Neuronal stem cell (in vitro differentiated cells): ENCODE data around the gene COL9A2.

Experiments
- DNase-seq: peaks from one replicate; pipeline ENCODE4 v3.0.0-alpha.2; 2013; ENCODE audit warnings: low spot score
- H2AFZ ChIP-seq: one replicate; pipeline ENCODE4 v1.6.1; 2013; ENCODE audit warnings: mild to moderate bottlenecking, low read length, inconsistent platforms
- H2AK5ac ChIP-seq: 2 replicates; pipeline ENCODE4 v1.6.1; 2013; ENCODE audit warnings: low read depth, mild to moderate bottlenecking, inconsistent platforms, low read length, moderate library complexity, mixed read lengths
- H2BK120ac ChIP-seq: 2 replicates; pipeline ENCODE4 v1.6.1; 2013; ENCODE audit warnings: low read depth, mild to moderate bottlenecking, inconsistent platforms, low read length, moderate library complexity, mixed read lengths
- H2BK12ac ChIP-seq: one replicate; pipeline ENCODE4 v1.6.1; 2013; ENCODE audit warnings: low read length, inconsistent platforms
- H2BK15ac ChIP-seq: 2 replicates; pipeline ENCODE4 v1.6.1; 2013; ENCODE audit warnings: mild to moderate bottlenecking, low read length, inconsistent platforms, mixed read lengths
- H2BK5ac ChIP-seq: one replicate; pipeline ENCODE4 v1.6.1; 2013; ENCODE audit warnings: inconsistent platforms, mild to moderate bottlenecking, low read length, moderate library complexity
- H3K14ac ChIP-seq: one replicate; pipeline ENCODE4 v1.6.1; 2013; ENCODE audit warnings: low read length, inconsistent platforms
- H3K18ac ChIP-seq: 2 replicates; pipeline ENCODE4 v1.6.1; 2013; ENCODE audit warnings: low read length, inconsistent platforms
- H3K23ac ChIP-seq: 2 replicates; pipeline ENCODE4 v1.6.1; 2013; ENCODE audit warnings: low read depth, mild to moderate bottlenecking, mixed read lengths, low read length, inconsistent platforms; ENCODE audit not compliant: poor library complexity
- H3K27ac ChIP-seq: replicated peaks from 3 replicates; pipeline ENCODE4 v1.5.1; 2013; ENCODE audit warnings: low read length, inconsistent platforms
- H3K27me3 ChIP-seq, 3 experiments: 2 replicates each; pipeline ENCODE4 v1.6.1; 2013; ENCODE audit warnings: low read length in 3 of 3, mild to moderate bottlenecking in 2 of 3, inconsistent platforms in 1 of 3, low read depth in 1 of 3, mixed read lengths in 1 of 3, moderate library complexity in 1 of 3; ENCODE audit not compliant: control insufficient read depth in 3 of 3, insufficient read depth in 3 of 3
- H3K36me3 ChIP-seq, 2 donors: replicated peaks in 1 of 2; 2 replicates each; pipeline ENCODE4 v1.6.1; 2013; ENCODE audit warnings: low read length in 2 of 2; ENCODE audit not compliant: control insufficient read depth in 2 of 2, insufficient read depth in 2 of 2
- H3K4ac ChIP-seq: 2 replicates; pipeline ENCODE4 v1.6.1; 2013; ENCODE audit warnings: inconsistent platforms, mild to moderate bottlenecking, low read length, moderate library complexity
- H3K4me1 ChIP-seq, 2 donors: 1 replicate in 1 of 2; 2 replicates in 1 of 2; pipeline ENCODE4 v1.6.1; 2013; ENCODE audit warnings: low read length in 2 of 2, low read depth in 1 of 2; ENCODE audit not compliant: control insufficient read depth in 2 of 2, insufficient read depth in 1 of 2
- H3K4me2 ChIP-seq: one replicate; pipeline ENCODE4 v1.6.1; 2013; ENCODE audit warnings: mild to moderate bottlenecking, low read length, inconsistent platforms; ENCODE audit not compliant: insufficient read depth, poor library complexity, severe bottlenecking
- H3K4me3 ChIP-seq, 2 donors: 2 replicates each; pipeline ENCODE4 v1.5.1; 2013; ENCODE audit warnings: low read length in 2 of 2, mild to moderate bottlenecking in 2 of 2, inconsistent platforms in 1 of 2, moderate library complexity in 1 of 2
- H3K79me1 ChIP-seq: one replicate; pipeline ENCODE4 v1.6.1; 2013; ENCODE audit warnings: low read depth, mild to moderate bottlenecking, inconsistent platforms, low read length, moderate library complexity
- H3K9ac ChIP-seq: one replicate; pipeline ENCODE4 v1.6.1; 2013; ENCODE audit warnings: mild to moderate bottlenecking, low read depth, low read length, inconsistent platforms; ENCODE audit not compliant: poor library complexity
- H3K9me3 ChIP-seq, 2 donors: replicated peaks in 1 of 2; 2 replicates each; pipeline versions ENCODE3 to v1.6.1; 2013; ENCODE audit warnings: low read length in 2 of 2, mild to moderate bottlenecking in 2 of 2, inconsistent platforms in 1 of 2, low read depth in 1 of 2, mixed read lengths in 1 of 2, moderate library complexity in 1 of 2; ENCODE audit not compliant: control insufficient read depth in 2 of 2, insufficient read depth in 1 of 2
- H4K8ac ChIP-seq: one replicate; pipeline ENCODE4 v1.6.1; 2013; ENCODE audit warnings: low read depth, mild to moderate bottlenecking, inconsistent platforms, low read length, moderate library complexity
- H4K91ac ChIP-seq: one replicate; pipeline ENCODE4 v1.6.1; 2013; ENCODE audit warnings: low read length, low read depth, mild to moderate bottlenecking, inconsistent platforms; ENCODE audit not compliant: poor library complexity
- WGBS, 2 donors: extraction: QIAGEN DNeasy Blood & Tissue Kit; methylation state at CpG; one replicate each; pipeline ENCODE4 v1.1.7; 2013; ENCODE audit warnings: missing lambda C conversion rate in 2 of 2, mixed read lengths in 1 of 2; ENCODE audit not compliant: insufficient read length in 2 of 2, insufficient replicate concordance in 1 of 2; ENCODE audit errors: extremely low coverage in 2 of 2; 5-methylcytosine and 5-hydroxymethylcytosine counted together

Gene COL9A2

DNA sequence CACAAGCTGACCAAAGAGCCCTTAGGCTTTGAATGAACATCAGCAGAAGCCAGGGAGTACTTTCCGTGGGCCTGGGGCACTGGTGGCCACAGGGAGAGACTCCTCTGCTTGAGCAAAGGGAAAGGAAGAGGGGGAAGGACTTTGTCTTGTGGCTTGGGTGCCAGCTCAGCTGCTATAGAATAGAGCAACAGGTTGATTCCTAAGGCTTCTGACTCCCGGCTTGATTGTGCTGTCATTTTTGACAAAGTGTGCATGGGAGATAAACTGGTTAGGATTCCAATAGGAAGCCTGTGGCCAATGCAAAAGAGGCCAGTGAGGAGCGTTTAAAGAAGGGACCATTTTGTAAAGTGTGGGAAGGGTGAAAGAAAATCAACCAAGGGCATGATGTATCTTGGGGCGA is 44.6 kb upstream of the COL9A2 start:
- H4K8ac ChIP-seq = no peak overlapping the region
- H2AK5ac ChIP-seq = no peak overlapping the region
- no peak for DNase-seq
- no peaks in the 10 kb centered on the region for H3K36me3 ChIP-seq
- H3K23ac ChIP-seq = no peak overlapping the region
- no CpG with 5 or more reads among the region's 4 CpGs for WGBS, 2 donors
- H4K91ac ChIP-seq = no peak overlapping the region
- no peak overlapping the region for H2BK120ac ChIP-seq
- H3K4me3 ChIP-seq = no peak overlapping the region
- no peaks in the 10 kb centered on the region for H3K9me3 ChIP-seq
- H2BK12ac ChIP-seq = no peak overlapping the region
- no peaks in the 10 kb centered on the region for H3K27me3 ChIP-seq
- H2AFZ ChIP-seq = no peak overlapping the region
- no peak overlapping the region for H3K9ac ChIP-seq
- H3K27ac ChIP-seq = no peak overlapping the region
- no peaks in the 10 kb centered on the region for H3K4me1 ChIP-seq
- no peaks in the 10 kb centered on the region for H3K79me1 ChIP-seq
- H2BK5ac ChIP-seq = no peak overlapping the region
- H3K4ac ChIP-seq = no peak overlapping the region
- H3K4me2 ChIP-seq = no peak overlapping the region
- H3K18ac ChIP-seq = no peak overlapping the region
- no peak overlapping the region for H2BK15ac ChIP-seq
- H3K14ac ChIP-seq = peak overlapping the region; percentile 31

- H3K14ac ChIP-seq = peak overlapping the region; percentile 31
- no peak overlapping the region for H3K27ac ChIP-seq
- no peak overlapping the region for H3K4me3 ChIP-seq
- no CpG with 5 or more reads among the region's 1 CpG for WGBS, 2 donors
- no peaks in the 10 kb centered on the region for H3K36me3 ChIP-seq
- no peak overlapping the region for H2BK12ac ChIP-seq
- no peak overlapping the region for H3K18ac ChIP-seq
- H3K4me1 ChIP-seq = no peaks in the 10 kb centered on the region
- no peaks in the 10 kb centered on the region for H3K79me1 ChIP-seq
- H2BK5ac ChIP-seq = no peak overlapping the region
- no peak overlapping the region for H2AFZ ChIP-seq
- no peak overlapping the region for H3K9ac ChIP-seq
- no peak overlapping the region for H2BK15ac ChIP-seq
- no peak for DNase-seq
- H4K8ac ChIP-seq = no peak overlapping the region
- no peaks in the 10 kb centered on the region for H3K27me3 ChIP-seq
- no peak overlapping the region for H3K4ac ChIP-seq
- H2BK120ac ChIP-seq = no peak overlapping the region
- no peak overlapping the region for H2AK5ac ChIP-seq
- no peaks in the 10 kb centered on the region for H3K9me3 ChIP-seq
- H3K4me2 ChIP-seq = no peak overlapping the region
- no peak overlapping the region for H3K23ac ChIP-seq
- H4K91ac ChIP-seq = no peak overlapping the region
These were observed 44.1 kb upstream of the COL9A2 start for GRCh38 chr1:40361201-40361600.

DNA sequence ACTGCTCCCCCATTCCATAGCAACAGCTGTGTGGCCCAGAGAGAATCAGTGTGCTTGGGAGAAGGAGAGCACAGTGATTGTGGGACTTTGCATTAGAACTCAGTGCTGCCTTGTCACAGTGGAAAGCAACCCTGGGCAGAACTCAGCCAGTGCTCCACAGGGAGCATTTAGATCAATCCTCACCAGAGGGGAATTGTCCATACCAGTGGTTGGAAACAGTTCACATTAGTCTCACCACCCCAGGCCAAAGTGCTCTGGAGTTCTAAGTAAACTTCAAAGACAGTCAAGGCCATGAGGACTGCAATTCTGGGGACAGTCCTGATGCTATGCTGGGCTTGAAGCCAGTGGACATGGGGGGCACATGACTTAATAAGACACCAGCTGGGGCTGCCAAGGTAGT is 43.5 kb upstream of the COL9A2 start:
- no peak overlapping the region for H4K91ac ChIP-seq
- H2BK5ac ChIP-seq = no peak overlapping the region
- H3K4me2 ChIP-seq = no peak overlapping the region
- H3K18ac ChIP-seq = no peak overlapping the region
- no peak overlapping the region for H2AFZ ChIP-seq
- no peaks in the 10 kb centered on the region for H3K4me1 ChIP-seq
- H3K9ac ChIP-seq = no peak overlapping the region
- H2BK12ac ChIP-seq = no peak overlapping the region
- no peak overlapping the region for H3K27ac ChIP-seq
- H2BK120ac ChIP-seq = no peak overlapping the region
- H3K9me3 ChIP-seq = no peaks in the 10 kb centered on the region
- H4K8ac ChIP-seq = no peak overlapping the region
- no peaks in the 10 kb centered on the region for H3K27me3 ChIP-seq
- no peak overlapping the region for H3K4ac ChIP-seq
- H2AK5ac ChIP-seq = no peak overlapping the region
- no peak overlapping the region for H3K14ac ChIP-seq
- no peak overlapping the region for H3K23ac ChIP-seq
- no peak for DNase-seq
- no peak overlapping the region for H2BK15ac ChIP-seq
- H3K79me1 ChIP-seq = no peaks in the 10 kb centered on the region
- H3K36me3 ChIP-seq = no peaks in the 10 kb centered on the region
- H3K4me3 ChIP-seq = no peak overlapping the region

GRCh38 chr1:40357625-40358024 is 40.5 kb upstream of the COL9A2 start:
- H2BK120ac ChIP-seq = no peak overlapping the region
- H3K27me3 ChIP-seq = no peaks in the 10 kb centered on the region
- no peak overlapping the region for H3K23ac ChIP-seq
- H3K79me1 ChIP-seq = no peaks in the 10 kb centered on the region
- no peak overlapping the region for H2AK5ac ChIP-seq
- H4K8ac ChIP-seq = no peak overlapping the region
- no peak overlapping the region for H3K4ac ChIP-seq
- H2BK5ac ChIP-seq = no peak overlapping the region
- H3K36me3 ChIP-seq = no peaks in the 10 kb centered on the region
- no peak overlapping the region for H3K4me3 ChIP-seq
- no peak overlapping the region for H4K91ac ChIP-seq
- no peak overlapping the region for H3K14ac ChIP-seq
- no peak for DNase-seq
- H3K27ac ChIP-seq = no peak overlapping the region
- no peak overlapping the region for H2AFZ ChIP-seq
- no peak overlapping the region for H3K9ac ChIP-seq
- H3K4me2 ChIP-seq = no peak overlapping the region
- H3K18ac ChIP-seq = no peak overlapping the region
- H2BK15ac ChIP-seq = no peak overlapping the region
- no peaks in the 10 kb centered on the region for H3K9me3 ChIP-seq
- no peak overlapping the region for H2BK12ac ChIP-seq
- H3K4me1 ChIP-seq = no peaks in the 10 kb centered on the region
